Posterior cingulate gyrus (tissue), 11 donors: ENCODE results near the gene KLHL21.
"Not testable (repeated sequence)": the region's sequence is repeated elsewhere in the genome, so short reads cannot be mapped to it uniquely, and the experiment has no call there.

Experiments
- DNase-seq, 10 donors: peaks; one replicate each; pipeline versions ENCODE4 v3.0.0 to v3.0.0-alpha.2; 2020 to 2021; ENCODE audit warnings: mixed read lengths in 3 of 10
- intact Hi-C: fragments of 100-400 bp; cut with DNase I; formaldehyde crosslinking; loops from one replicate; pipeline ENCODE4 v1.15.1; 2023

The KLHL21 gene

DNA sequence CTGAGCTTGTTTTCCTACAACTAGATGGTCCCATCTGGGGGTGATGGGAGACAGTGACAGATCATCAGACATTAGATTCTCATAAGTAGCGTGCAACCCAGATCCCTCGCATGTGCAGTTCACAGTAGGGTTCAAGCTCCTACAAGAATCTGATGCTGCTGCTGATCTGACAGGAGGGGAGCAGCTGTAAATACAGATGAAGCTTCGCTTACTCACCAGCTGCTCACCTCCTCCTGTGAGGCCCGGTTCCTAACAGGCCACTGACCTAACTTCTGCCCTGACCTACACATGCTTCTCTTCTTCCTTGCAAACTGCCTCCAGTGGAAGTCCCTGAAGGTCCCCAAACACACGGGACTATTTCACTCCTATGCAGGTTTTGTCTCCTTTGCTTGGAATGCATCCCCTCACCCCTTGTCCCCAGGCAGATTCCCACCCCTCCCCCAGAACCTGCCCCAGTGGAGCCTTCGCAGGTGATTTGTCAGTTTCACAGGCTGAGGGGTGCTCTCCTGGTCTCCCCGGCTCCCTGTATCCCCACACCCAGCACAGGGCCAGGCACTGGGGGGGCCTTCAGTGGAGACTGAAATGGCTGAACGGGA lies 28.5 kb downstream of the KLHL21 start:
- intact Hi-C loops, result no loop called here
- no peak for DNase-seq

DNA sequence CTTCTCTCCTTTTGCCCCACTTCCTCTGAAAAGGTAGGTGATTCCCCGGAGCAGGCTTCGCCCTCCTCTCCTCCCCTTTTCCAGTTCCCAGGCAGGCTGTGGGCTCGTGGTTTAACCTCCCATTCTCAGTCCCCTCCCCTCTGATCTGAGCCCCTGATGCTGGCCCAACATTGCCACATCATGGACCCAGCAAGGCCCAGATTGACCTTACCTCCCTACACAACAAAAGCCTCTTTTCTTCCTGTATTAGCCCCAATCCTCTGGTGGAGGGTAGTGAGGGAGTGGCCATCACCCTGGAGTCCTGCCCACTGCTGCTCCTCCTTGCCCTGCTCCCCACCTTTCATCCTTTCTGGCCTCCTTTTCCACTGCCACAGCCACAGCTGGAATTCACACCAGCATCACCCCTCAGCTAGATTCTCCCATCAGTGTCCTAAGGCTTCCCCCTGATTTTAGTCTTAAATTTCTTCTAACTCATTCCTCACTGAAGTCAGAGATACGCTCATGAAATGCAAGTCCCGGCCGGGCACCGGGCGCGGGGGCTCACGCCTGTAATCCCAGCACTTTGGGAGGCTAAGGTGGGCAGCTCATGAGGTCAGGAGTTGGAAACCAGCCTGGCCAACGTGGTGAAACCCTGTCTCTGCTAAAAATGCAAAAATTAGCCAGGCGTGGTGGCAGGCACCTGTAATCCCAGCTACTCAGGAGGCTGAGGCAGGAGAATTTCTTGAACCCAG lies 29.9 kb downstream of the KLHL21 start:
- DNase-seq, result peak in 1 of 10 donors; percentile 49
- intact Hi-C loops, result no loop called here

GRCh38 chr1:6570987-6571386 lies 31.7 kb downstream of the KLHL21 start:
- DNase-seq, result no peak
- intact Hi-C loops, result no loop called here

GRCh38 chr1:6570100-6570499 lies 32.6 kb downstream of the KLHL21 start:
- intact Hi-C loops, result no loop called here
- no peak for DNase-seq

- intact Hi-C loops, result no loop called here
These were observed 33.6 kb downstream of the KLHL21 start for GRCh38 chr1:6569033-6569432.

GRCh38 chr1:6560267-6560666 lies 42.4 kb downstream of the KLHL21 start:
- DNase-seq, result peak in 1 of 10 donors; percentile 24
- intact Hi-C loops, result no loop called here

More at GRCh38 chr1:6569033-6569432, 33.6 kb downstream of the KLHL21 start:
- DNase-seq, result no peak

GRCh38 chr1:6559161-6559560 lies 43.5 kb downstream of the KLHL21 start:
- intact Hi-C loops, result not testable (repeated sequence)
- DNase-seq, result peak in 1 of 10 donors; percentile 24

DNA sequence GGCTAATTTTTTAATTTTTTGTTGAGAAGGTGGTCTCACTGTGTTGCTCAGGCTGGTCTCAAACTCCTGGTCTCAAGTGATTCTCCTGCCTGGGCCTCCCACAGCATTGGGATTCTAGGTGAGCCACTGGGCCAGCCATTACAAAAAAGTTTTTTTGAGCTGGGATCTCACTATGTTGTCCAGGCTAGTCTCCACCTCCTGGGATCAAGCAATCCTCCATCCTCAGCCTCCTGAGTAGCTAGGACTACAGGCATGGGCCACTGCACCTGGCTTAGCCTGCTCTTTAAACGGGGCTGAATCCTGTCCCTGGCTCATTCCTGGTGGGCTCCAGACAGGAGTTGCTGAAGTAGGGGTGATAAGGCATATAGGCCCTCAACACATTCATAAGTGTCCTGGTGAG lies 45.1 kb downstream of the KLHL21 start:
- DNase-seq, result peak in 1 of 10 donors; percentile 4
- intact Hi-C loops, result no loop called here

DNA sequence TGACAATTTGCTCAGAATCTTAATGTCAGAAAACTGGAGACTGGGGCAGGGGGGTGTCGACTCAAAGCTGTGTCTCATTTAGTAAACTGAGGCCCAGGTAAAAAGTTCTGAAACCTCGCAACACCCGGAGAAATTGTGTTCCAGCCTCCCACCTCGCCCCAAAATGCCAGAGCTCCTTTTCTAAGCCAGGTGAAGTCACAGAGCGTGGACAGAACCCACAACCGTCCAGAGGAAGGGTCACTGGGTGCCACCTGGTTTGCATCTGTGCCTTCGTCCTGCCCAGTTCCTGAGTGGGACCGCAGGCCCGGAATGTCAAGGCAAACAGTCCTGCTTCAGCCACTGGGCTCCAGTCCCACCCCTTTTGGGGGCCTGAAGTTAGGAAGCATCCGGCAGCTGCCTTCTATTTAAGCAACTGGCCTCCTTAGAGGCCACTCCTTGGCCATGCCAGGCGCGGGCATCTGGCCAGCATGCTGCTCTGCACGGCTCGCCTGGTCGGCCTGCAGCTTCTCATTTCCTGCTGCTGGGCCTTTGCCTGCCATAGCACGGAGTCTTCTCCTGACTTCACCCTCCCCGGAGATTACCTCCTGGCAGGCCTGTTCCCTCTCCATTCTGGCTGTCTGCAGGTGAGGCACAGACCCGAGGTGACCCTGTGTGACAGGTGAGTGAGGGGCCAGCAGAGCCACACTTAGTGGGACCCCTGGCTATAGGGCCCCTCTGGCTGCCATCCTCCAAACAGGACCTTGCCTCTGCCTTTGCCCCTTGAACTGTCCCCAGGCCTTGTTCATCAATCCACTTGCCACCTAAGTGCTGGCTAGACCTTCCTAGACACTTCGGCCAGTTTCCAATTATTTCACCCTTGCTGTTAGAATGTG lies 47.5 kb downstream of the KLHL21 start, which contains the start of gene TAS1R1:
TAS1R1 (plus strand) TSS at position 401 of the 872 bp plus-strand sequence; CDS start at position 468, 67 bp downstream.
- intact Hi-C loops, result loop anchor here (1.0 to 5.0 kb wide), 2 partner anchors 42 to 146 kb away; partner anchors contain the start of gene DNAJC11
- peak in 9 of 10 donors; percentile 17 to 87 (median 29) for DNase-seq

- intact Hi-C loops, result loop anchor here (1.0 to 5.0 kb wide), 2 partner anchors 43 to 147 kb away; partner anchors contain the start of gene DNAJC11
- peak; percentile 87 to 99 (median 94) for DNase-seq
These were observed 48.4 kb downstream of the KLHL21 start, which contains the start of gene NOL9 for GRCh38 chr1:6554031-6554906. TSS of gene NOL9 (minus strand) at chr1:6554513. CDS start at chr1:6554502, 11 bp downstream.

- no peak for DNase-seq
- intact Hi-C loops, result no loop called here
These were observed 55.4 kb downstream of the KLHL21 start for GRCh38 chr1:6547301-6547700.

DNA sequence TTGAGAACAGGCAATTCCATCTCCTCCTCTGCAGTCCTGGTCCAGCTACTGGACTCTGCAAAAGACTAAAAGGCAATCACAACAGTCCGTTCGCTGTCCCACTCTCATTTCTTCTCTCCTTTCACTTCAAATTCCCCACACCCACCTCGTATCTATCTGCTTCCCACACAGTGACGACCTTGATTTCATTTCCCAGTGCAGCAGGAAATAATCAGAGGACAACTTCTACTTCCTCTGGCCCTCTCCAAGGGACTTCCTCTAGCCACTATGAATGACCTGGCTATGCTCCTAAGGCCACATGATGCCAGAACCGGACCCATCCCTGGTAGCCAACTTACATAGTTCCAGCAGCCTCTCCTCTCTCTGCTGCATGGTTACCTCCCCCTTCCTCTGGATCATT lies 56.3 kb downstream of the KLHL21 start:
- intact Hi-C loops, result no loop called here
- DNase-seq, result peak in 1 of 10 donors; percentile 5

DNA sequence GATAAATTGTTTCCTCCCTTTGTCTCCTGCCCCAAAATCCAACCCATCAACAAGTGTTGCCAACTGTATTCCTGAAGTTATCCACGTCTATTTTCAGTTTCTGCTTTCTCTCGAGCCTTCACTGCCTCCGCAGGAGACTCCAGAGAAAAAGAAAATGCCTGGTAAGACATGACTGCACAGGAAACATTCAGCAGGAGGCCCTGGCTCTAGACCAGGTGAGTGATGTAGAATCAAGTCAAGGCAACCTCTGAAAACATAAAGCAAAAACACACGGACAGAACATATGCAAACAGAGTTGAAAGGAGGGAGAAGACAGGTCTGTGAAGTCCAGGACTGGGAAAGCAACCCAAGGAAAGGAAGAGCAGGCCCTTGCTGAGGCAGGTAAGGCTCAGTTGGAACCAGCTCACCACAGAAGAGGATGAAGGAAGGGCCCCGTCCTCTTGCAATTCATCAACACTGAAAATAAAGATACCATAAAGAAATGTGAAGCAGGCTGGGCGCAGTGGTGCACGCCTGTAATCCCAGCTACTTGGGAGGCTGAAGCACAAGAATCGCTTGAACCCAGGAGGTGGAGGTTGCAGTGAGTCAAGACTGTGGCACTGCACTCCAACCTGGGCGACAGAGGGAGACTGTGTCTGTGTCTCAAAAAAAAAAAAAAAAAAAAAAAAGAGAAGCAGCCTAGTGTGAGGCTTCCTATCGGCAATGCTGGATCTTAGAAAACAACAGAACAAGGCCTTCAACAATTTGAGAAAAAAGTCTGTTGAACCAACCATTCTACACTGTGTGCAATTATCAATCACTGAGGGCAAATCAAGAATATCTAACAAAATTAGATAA lies 57.2 kb downstream of the KLHL21 start:
- peak in 1 of 10 donors; percentile 7 for DNase-seq

GRCh38 chr1:6544831-6545230 lies 57.8 kb downstream of the KLHL21 start:
- intact Hi-C loops, result no loop called here

More for the DNA sequence above, 57.2 kb downstream of the KLHL21 start:
- intact Hi-C loops, result no loop called here

More at GRCh38 chr1:6544831-6545230, 57.8 kb downstream of the KLHL21 start:
- DNase-seq, result no peak
